IPS-18a (cell line): Measurements from ENCODE around the gene HBP1.
A peak's percentile ranks its signal among the peaks of the same experiment; 100 is the strongest.

Experiments used
- H3K27ac ChIP-seq: one replicate; pipeline ENCODE4 v1.5.1; 2013; ENCODE audit warnings: low read length
- H3K27me3 ChIP-seq: one replicate; pipeline ENCODE4 v1.6.1; 2013; ENCODE audit warnings: mild to moderate bottlenecking, low read length; ENCODE audit not compliant: control insufficient read depth, insufficient read depth
- H3K36me3 ChIP-seq: one replicate; pipeline ENCODE4 v1.6.1; 2013; ENCODE audit warnings: low read depth, low read length; ENCODE audit not compliant: control insufficient read depth
- H3K4me1 ChIP-seq: one replicate; pipeline ENCODE4 v1.6.1; 2013; ENCODE audit warnings: low read depth, low read length; ENCODE audit not compliant: control insufficient read depth
- H3K4me3 ChIP-seq: one replicate; pipeline ENCODE4 v1.5.1; 2013; ENCODE audit warnings: low read length
- H3K9ac ChIP-seq: one replicate; pipeline ENCODE4 v1.6.1; 2013; ENCODE audit warnings: mild to moderate bottlenecking, low read length, moderate library complexity
- H3K9me3 ChIP-seq: one replicate; pipeline ENCODE4 v1.6.1; 2013; ENCODE audit warnings: low read depth, low read length; ENCODE audit not compliant: control insufficient read depth

The HBP1 gene

GRCh38 chr7:107171496-107171895 is 2.7 kb downstream of the HBP1 start:
- Histone ChIP-seq H3K27me3 (no peaks in the 10 kb centered on the region), H3K4me1 (peaks cover 35% of the 10 kb centered on the region), H3K27ac (no peak overlapping the region), H3K9ac (no peak overlapping the region), H3K36me3 (no peaks in the 10 kb centered on the region), H3K4me3 (no peak overlapping the region), H3K9me3 (no peaks in the 10 kb centered on the region)

- no peaks in the 10 kb centered on the region for H3K9me3 ChIP-seq
- peak overlapping the region; percentile 28 for H3K27ac ChIP-seq
- no peak overlapping the region for H3K4me3 ChIP-seq
Measured at GRCh38 chr7:107172276-107173032, 3.7 kb downstream of the HBP1 start.

GRCh38 chr7:107173191-107173590 is 4.4 kb downstream of the HBP1 start:
- peak overlapping the region; percentile 28 for H3K27ac ChIP-seq
- no peaks in the 10 kb centered on the region for H3K9me3 ChIP-seq
- no peak overlapping the region for H3K9ac ChIP-seq
- H3K36me3 ChIP-seq, result no peaks in the 10 kb centered on the region
- no peaks in the 10 kb centered on the region for H3K27me3 ChIP-seq
- no peak overlapping the region for H3K4me3 ChIP-seq
- H3K4me1 ChIP-seq, result peaks cover 28% of the 10 kb centered on the region

More at GRCh38 chr7:107172276-107173032, 3.7 kb downstream of the HBP1 start:
- H3K4me1 ChIP-seq, result peaks cover 28% of the 10 kb centered on the region
- no peaks in the 10 kb centered on the region for H3K36me3 ChIP-seq
- H3K9ac ChIP-seq, result no peak overlapping the region
- H3K27me3 ChIP-seq, result no peaks in the 10 kb centered on the region

- H3K9me3 ChIP-seq, result no peaks in the 10 kb centered on the region
- H3K36me3 ChIP-seq, result no peaks in the 10 kb centered on the region
- peak overlapping the region; percentile 28 for H3K27ac ChIP-seq
- H3K4me3 ChIP-seq, result no peak overlapping the region
- H3K27me3 ChIP-seq, result no peaks in the 10 kb centered on the region
- H3K9ac ChIP-seq, result peak overlapping the region; percentile 11
- H3K4me1 ChIP-seq, result peaks cover 28% of the 10 kb centered on the region
Measured at GRCh38 chr7:107173691-107174406, 5.0 kb downstream of the HBP1 start.

- Histone ChIP-seq H3K27me3 (no peaks in the 10 kb centered on the region), H3K36me3 (peaks cover 22% of the 10 kb centered on the region), H3K9ac (no peak overlapping the region), H3K9me3 (no peaks in the 10 kb centered on the region), H3K27ac (no peak overlapping the region), H3K4me1 (peaks cover 7% of the 10 kb centered on the region), H3K4me3 (no peak overlapping the region)
Measured at GRCh38 chr7:107179326-107180164, 10.7 kb downstream of the HBP1 start.

DNA sequence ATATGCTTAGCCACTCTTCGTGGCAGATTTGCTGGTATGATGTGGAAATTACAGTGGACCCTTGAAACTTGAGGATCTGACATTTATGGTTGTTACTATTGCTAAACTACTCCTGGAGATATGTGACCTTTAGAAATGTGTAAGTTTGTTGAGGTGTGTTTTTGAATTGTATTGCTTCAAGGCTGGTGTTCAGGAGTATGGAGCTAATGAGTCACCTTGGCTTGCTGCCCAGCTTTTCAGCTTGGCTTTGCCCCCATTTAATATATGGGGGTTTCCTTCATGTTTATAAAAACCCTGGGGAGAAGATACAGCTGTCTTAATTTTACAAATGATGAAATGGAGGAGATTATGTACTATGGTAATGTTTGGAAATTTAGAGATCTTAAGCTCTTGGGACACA is 11.6 kb downstream of the HBP1 start:
- no peak overlapping the region for H3K27ac ChIP-seq
- H3K9me3 ChIP-seq, result no peaks in the 10 kb centered on the region
- no peaks in the 10 kb centered on the region for H3K4me1 ChIP-seq
- H3K36me3 ChIP-seq, result peaks cover 22% of the 10 kb centered on the region
- no peak overlapping the region for H3K9ac ChIP-seq
- H3K27me3 ChIP-seq, result no peaks in the 10 kb centered on the region
- H3K4me3 ChIP-seq, result no peak overlapping the region

GRCh38 chr7:107181172-107181571 is 12.4 kb downstream of the HBP1 start:
- H3K4me3 ChIP-seq, result no peak overlapping the region
- no peaks in the 10 kb centered on the region for H3K9me3 ChIP-seq
- H3K36me3 ChIP-seq, result peaks cover 28% of the 10 kb centered on the region
- no peaks in the 10 kb centered on the region for H3K4me1 ChIP-seq
- no peaks in the 10 kb centered on the region for H3K27me3 ChIP-seq
- H3K9ac ChIP-seq, result no peak overlapping the region
- H3K27ac ChIP-seq, result no peak overlapping the region

DNA sequence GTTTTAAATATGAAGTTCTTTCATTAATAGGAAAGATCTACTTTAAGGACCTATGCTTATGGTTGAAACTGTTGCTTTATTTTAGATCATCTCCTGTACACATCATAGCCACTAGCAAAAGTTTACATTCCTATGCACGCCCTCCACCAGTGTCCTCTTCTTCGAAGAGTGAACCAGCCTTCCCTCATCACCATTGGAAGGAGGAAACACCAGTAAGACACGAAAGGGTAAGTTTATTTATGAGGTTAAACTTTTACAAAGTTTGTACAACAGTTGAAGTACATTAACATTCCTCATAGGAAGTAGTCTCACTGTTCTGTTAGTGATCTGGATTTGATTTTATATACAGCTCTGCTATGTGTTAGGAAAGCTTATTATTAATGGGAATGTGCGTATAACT is 16.9 kb downstream of the HBP1 start:
- Histone ChIP-seq H3K36me3 (peaks cover 61% of the 10 kb centered on the region), H3K27ac (no peak overlapping the region), H3K27me3 (no peaks in the 10 kb centered on the region), H3K4me3 (no peak overlapping the region), H3K4me1 (no peaks in the 10 kb centered on the region), H3K9ac (no peak overlapping the region), H3K9me3 (no peaks in the 10 kb centered on the region)

GRCh38 chr7:107186240-107186639 is 17.4 kb downstream of the HBP1 start:
- no peak overlapping the region for H3K27ac ChIP-seq
- H3K27me3 ChIP-seq, result no peaks in the 10 kb centered on the region
- peaks cover 65% of the 10 kb centered on the region for H3K36me3 ChIP-seq
- no peak overlapping the region for H3K4me3 ChIP-seq
- no peaks in the 10 kb centered on the region for H3K9me3 ChIP-seq
- no peaks in the 10 kb centered on the region for H3K4me1 ChIP-seq
- no peak overlapping the region for H3K9ac ChIP-seq

DNA sequence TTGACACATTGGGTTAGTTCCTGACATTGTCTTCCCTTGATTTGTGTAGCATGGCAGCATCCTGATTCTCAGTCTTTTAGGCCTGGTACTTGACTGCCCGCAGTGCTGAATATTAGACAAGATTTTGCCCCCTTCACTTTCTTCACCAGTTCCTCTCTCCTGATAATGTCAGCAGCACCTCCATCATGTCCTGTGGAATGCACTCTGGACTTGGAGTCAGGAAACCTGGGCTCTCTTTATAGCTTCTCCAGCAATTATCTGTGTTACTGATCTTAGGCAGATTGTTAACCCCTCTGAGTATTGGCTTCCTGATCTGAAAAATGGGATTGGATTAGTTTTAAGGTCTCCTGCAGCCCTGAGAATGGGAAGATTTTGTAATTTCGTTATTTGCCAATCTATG is 19.0 kb downstream of the HBP1 start:
- H3K4me1 ChIP-seq, result no peaks in the 10 kb centered on the region
- peaks cover 68% of the 10 kb centered on the region for H3K36me3 ChIP-seq
- H3K27me3 ChIP-seq, result no peaks in the 10 kb centered on the region
- H3K27ac ChIP-seq, result no peak overlapping the region
- H3K4me3 ChIP-seq, result no peak overlapping the region
- no peak overlapping the region for H3K9ac ChIP-seq
- no peaks in the 10 kb centered on the region for H3K9me3 ChIP-seq

- Histone ChIP-seq H3K4me1 (no peaks in the 10 kb centered on the region), H3K27me3 (no peaks in the 10 kb centered on the region), H3K4me3 (no peak overlapping the region), H3K9ac (no peak overlapping the region), H3K36me3 (peaks cover 62% of the 10 kb centered on the region), H3K9me3 (no peaks in the 10 kb centered on the region), H3K27ac (no peak overlapping the region)
Measured at GRCh38 chr7:107190090-107190489, 21.3 kb downstream of the HBP1 start.
